OCI-LY3 (cell line): Measurements from ENCODE around the gene ZNF516.

ENCODE experiments used
- EZH2phosphoT487 ChIP-seq: fragments of 200-600 bp; shearing (Covaris generic); IDR thresholded peaks from 2 replicates; pipeline ENCODE4 v1.6.1; 2018; ENCODE audit warnings: antibody characterized with exemption, mixed run types, low read depth
- TF ChIP-seq, protein P1 (sequence below): fragments of 200-600, 300-600 bp; sonication (generic); IDR thresholded peaks from 2 replicates; pipeline ENCODE4 v1.5.1; 2014; ENCODE audit warnings: antibody characterized with exemption, low read length, low read depth

DNA sequence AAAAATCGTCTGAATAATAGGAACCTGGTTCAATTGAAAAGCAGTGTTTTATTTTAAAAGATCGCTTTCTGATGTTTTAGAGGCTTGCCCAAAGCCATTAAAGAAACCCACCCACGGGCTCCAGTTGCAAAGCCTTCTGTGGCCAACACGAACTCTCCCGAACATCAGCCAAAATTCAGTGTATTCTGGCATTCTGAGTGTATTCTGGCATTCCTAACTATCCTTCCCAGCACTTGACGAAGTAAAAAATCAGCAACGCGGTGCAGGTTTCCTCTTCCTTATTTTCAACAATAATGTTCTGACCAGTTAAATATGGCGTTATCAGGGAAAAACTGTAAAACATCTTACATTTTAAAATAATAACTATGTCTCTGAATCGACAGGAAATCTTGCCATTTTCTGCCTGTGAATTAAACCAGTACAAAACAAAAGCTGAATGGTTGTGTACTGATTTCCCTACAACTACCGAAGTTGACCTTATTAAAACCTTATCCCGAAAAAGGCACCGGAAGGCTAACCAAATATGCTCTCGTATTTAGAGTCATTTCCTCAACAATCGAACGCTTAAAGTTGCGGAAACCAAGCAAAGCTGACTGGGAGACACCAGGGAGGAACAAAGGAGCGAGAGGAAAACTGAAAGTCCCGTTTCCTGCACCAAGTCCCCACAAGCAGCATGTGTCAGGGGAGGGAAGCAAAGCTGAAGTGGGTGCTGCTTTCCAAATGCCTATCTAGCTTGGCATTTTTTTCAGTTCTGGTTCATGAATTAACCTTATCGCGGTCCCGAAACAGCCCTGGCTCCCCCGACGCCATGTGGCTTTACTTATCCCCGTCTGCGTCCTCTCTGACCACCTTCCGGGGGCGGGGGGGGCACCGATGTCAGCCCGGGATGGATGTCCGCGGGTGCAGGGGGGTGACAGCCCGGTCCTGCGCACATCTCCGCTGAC lies 44.3 kb downstream of the ZNF516 start:
- TF ChIP-seq, protein P1, sequence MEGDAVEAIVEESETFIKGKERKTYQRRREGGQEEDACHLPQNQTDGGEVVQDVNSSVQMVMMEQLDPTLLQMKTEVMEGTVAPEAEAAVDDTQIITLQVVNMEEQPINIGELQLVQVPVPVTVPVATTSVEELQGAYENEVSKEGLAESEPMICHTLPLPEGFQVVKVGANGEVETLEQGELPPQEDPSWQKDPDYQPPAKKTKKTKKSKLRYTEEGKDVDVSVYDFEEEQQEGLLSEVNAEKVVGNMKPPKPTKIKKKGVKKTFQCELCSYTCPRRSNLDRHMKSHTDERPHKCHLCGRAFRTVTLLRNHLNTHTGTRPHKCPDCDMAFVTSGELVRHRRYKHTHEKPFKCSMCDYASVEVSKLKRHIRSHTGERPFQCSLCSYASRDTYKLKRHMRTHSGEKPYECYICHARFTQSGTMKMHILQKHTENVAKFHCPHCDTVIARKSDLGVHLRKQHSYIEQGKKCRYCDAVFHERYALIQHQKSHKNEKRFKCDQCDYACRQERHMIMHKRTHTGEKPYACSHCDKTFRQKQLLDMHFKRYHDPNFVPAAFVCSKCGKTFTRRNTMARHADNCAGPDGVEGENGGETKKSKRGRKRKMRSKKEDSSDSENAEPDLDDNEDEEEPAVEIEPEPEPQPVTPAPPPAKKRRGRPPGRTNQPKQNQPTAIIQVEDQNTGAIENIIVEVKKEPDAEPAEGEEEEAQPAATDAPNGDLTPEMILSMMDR: no peak
- TF ChIP-seq EZH2phosphoT487: no peak
